ENCODE measurements around the gene UBQLN4.

UBQLN4 gene

GRCh38 chr1:156006666-156007376 lies 46.8 kb downstream of the UBQLN4 start:
- DNase-seq = peak; percentile 93

DNA sequence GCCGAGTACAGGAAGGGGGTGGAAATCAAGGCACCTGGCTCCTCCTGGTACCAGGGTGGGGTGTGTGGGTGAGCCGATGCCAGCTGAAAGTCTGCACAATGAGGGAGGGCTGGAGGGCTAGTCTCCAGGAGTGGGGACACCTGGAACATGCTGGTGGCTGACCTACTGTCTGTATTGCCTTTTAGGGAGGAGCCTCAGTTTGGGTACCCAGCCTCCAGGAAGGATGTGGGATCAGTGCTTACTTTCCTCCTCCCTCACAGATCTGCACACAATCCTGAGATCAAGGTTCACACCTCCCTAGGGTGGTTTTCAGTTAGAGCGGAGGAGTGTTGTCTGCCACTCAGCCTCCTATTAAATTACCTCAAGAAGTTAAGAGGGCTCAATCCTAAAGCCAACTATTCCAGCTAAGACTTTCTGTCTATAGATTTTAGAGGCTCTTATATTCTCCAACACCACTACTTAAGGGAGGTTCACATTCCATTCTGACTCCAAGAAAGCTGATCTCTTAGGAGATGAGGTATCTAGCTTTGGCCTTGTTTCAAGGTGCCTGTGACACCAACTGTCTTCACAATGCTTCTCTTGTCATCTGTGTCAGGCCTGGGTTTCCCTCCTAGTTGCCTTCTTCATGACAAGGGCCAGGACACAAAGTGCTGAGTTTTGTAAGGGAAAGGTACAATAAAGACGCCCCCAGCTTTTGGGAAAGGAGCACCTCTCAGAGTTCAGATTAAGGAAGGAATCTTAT lies 48.6 kb downstream of the UBQLN4 start:
- DNase-seq = no peak

DNA sequence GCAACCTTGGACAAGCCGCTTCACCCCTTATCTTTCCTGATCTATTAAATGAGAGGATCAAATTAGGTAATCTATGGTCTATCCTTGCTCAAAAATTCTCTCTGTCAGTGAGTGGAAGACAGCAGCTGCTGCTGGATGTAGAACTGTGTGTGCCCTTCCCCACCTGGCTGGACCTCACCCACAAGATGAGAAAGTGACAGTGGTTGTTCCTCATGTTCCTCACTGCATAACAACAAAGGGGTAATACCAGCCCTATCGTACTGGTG lies 49.7 kb downstream of the UBQLN4 start:
- DNase-seq = no peak

DNA sequence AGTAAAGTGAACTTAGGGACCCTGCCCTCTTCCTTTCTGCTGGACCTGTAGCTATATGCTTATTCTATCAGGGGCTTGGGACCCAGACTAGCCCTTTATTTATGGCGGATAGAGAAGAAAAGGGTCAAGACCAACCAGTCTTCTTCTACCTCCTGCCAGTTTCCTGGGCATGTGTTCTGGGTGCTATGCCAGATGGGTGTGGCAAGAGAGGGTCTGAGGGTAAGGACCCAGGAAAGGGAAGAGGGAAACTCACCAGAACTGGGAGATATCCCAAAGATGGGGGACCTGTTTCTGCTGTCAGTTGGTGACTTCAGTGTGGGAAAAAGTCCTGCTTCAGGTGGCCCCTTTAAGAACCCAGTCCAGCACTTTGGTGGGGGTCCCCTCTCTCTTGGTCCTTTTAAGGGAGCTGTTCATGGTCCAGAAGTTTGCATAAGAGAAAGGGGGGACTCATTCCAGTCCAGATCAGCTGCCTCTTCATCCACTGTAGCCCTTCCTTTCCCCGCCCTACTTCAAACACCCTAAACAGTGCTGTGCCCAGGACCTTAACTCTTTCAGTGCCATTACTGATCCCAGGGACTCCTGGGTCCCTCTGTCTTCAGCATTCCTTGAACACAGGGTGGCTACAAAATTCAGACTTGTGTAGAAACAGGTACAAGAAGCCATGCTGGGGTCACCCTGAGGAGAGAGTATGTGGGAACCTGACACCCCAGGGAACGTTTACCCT lies 51.2 kb downstream of the UBQLN4 start:
- DNase-seq = no peak

DNA sequence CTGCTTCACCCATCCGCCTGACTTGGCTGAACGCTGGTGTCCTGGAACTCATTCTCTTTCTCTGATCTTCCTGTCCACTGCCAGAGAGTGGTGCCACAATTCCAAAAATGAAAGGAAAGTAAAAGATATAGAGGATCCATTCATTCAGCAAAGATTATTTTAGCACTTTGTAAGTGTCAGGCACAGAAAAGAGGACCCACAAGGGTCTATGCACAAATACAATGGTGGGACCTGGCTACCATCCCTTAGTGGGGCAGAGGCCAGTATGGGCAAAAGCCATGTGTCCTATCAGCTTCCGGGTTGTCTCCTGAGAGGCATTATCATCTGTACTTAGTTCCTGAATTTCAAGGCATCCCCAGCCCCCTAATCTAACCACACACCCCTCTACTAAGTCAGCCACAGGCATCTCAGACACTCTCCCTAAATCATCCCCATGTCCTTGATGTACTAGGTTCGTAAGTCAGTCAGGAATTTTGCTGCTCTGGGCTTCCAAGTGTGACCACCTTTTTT lies 51.9 kb downstream of the UBQLN4 start:
- DNase-seq = no peak

GRCh38 chr1:156001021-156001661 lies 52.5 kb downstream of the UBQLN4 start:
- no peak for DNase-seq

- DNase-seq = no peak
These were observed 53.6 kb downstream of the UBQLN4 start for GRCh38 chr1:155999964-156000363.

DNA sequence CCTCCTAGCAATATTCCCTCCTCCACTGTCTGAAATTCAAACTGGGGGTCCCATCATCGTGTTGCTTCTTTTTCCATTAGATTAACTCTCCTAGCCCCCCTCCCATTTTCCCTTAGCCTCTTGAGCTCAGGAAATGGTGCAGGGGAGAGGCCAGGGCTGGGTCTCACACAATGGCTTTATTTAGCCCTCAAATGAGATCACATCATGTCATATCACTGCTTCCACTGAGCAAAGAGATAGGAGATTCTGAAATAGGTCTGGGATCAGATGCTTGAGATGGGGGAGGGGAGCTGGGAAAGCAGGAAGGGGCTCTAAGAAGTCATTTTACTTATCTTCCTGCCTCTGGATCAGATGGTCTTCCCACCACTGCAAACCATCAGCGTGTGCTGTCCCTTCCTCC lies 57.4 kb downstream of the UBQLN4 start:
- no peak for DNase-seq

- DNase-seq = no peak
These were observed 60.0 kb downstream of the UBQLN4 start for GRCh38 chr1:155993595-155993994.

DNA sequence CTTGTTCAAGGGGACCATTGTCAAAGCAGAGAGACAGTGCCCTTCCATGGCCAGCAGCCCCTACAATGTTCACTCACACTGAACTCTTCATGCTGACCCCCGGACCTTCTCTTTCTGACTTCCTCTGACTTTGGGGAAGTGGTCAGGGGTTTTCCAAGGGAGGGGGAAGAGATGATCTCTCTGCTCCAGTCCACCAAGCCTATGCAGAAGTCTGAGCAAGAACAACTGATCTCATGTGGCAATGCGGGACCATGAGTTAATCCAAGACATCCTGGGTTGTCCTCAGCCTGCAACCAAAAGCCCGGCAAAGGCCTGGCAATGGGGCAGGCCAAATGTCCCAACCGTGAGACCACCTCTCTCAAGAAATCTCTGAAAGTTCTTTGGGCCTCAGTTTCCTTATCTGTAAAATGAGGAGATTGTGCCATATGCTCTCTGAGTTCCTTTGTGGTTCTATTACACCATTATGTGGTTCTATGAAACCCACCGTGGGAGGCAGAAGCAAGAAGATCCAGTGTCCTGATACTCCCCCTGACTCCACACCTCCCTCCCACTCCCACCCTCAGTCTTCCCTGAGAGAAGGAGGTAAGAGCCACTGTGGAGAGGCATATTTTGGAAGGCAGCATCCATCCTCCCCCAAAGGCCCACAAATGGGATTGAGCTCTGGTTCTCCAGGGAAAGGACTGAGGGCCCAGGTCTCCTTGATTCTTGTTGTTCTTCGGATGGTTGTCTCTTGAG lies 63.4 kb downstream of the UBQLN4 start:
- peak; percentile 35 for DNase-seq

- DNase-seq = peak; percentile 84
These were observed 64.2 kb downstream of the UBQLN4 start for GRCh38 chr1:155989242-155990004.
